HL-60 (cell line): ENCODE results near the gene PIP5K1B.

Experiments
- DNase-seq, 2 experiments: peaks; one replicate each; pipeline ENCODE4 v3.0.0-alpha.2; 2010 to 2020; ENCODE audit warnings: low read depth in 1 of 2, low spot score in 1 of 2
- H3K27ac ChIP-seq: fragments of 250-450 bp; sonication (Bioruptor Pico); replicated peaks from 2 replicates; pipeline ENCODE4 v1.5.1; 2020; ENCODE audit warnings: mild to moderate bottlenecking, moderate library complexity
- H3K27me3 ChIP-seq: fragments of 250-450 bp; sonication (Bioruptor Pico); 2 replicates; pipeline ENCODE4 v1.5.1; 2021; ENCODE audit warnings: mild to moderate bottlenecking, moderate library complexity; ENCODE audit not compliant: insufficient read depth, poor library complexity, severe bottlenecking
- H3K4me3 ChIP-seq: replicated peaks from 2 replicates; pipeline ENCODE4 v1.5.1; 2011; ENCODE audit warnings: mild to moderate bottlenecking, control low read depth, low read length; ENCODE audit not compliant: insufficient read depth
- CTCF ChIP-seq: IDR thresholded peaks from one replicate; pipeline ENCODE4 v1.5.1; 2011; ENCODE audit warnings: low read length, control low read depth, inconsistent platforms; ENCODE audit not compliant: insufficient read depth
- GABPA ChIP-seq: IDR thresholded peaks from 2 replicates; pipeline ENCODE4 v1.6.1; 2012; ENCODE audit warnings: low read depth
- POLR2AphosphoS5 ChIP-seq: IDR thresholded peaks from 2 replicates; pipeline ENCODE4 v1.6.1; 2012; ENCODE audit warnings: low read depth
- REST ChIP-seq: IDR thresholded peaks from 2 replicates; pipeline ENCODE4 v1.6.1; 2012; ENCODE audit warnings: low read depth; ENCODE audit not compliant: insufficient replicate concordance
- SPI1 ChIP-seq: IDR thresholded peaks from 2 replicates; pipeline ENCODE4 v1.6.1; 2012; ENCODE audit warnings: low read depth, mild to moderate bottlenecking, borderline replicate concordance

PIP5K1B gene

DNA sequence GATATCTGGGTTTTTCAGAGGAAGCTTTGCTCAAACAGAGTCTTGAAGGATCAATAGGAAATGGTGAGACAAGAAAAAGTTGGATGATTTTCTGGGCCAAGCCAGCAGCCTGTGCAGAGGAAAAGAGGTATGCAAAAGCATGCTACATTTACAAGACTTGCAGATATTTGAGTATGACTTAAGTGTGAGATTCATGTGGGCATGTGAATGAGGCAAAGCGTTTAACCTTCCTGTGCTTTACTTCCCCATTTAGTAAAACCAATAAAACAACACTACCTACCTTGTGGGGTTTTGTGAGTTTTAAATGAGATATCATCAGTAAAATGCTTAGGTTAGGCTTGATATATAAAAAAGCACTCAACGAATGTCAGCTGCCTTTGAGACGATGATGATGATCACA is 58.1 kb downstream of the PIP5K1B start:
- TF ChIP-seq CTCF = no peak
- no peak for TF ChIP-seq REST
- no peak for TF ChIP-seq GABPA
- TF ChIP-seq SPI1 = no peak
- no peak for TF ChIP-seq POLR2AphosphoS5
- no peaks in the 10 kb centered on the region for H3K27me3 ChIP-seq
- no peak overlapping the region for H3K27ac ChIP-seq
- DNase-seq = no peak
- H3K4me3 ChIP-seq = no peak overlapping the region

DNA sequence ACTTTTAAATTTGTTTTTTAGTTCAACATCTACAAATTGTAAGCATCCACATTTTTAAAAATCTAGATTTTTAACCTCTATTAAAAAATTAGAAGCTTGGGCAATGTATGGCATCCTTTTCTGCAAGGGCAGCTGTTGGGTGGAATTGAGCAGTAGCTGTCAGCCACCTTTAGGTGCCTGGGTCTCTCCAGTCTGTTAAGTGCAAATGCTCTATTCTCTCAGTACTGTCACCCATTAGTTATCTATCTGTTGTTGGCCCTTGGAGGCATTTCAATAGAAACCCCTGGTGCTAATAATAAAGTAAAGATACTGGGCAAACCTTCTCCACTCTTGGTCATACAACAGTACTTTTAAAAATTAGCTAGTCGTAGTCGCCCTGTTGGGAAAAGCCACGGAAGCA is 63.6 kb downstream of the PIP5K1B start:
- no peak for DNase-seq
- no peaks in the 10 kb centered on the region for H3K27me3 ChIP-seq
- no peak for TF ChIP-seq SPI1
- TF ChIP-seq POLR2AphosphoS5 = no peak
- TF ChIP-seq REST = no peak
- no peak overlapping the region for H3K4me3 ChIP-seq
- no peak overlapping the region for H3K27ac ChIP-seq

DNA sequence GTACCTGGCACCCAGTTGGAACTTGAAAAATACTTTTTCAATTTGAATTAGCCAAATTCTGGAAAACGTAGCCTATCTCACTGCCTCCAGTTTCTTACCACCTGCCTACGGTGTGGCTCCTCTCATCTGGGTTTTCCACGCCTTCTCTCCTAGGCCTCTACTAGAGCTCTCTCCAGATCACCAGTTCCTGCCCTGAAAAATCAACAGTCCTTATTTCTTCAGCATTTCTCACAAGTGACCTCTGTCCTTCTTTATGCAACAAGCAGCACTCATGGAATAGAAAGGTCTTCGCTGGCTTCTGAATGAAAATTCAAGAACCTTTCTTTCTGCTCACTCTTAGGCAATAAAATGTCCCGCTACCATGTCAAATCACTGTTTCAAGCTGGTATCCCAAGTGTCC is 64.8 kb downstream of the PIP5K1B start:
- no peak overlapping the region for H3K27ac ChIP-seq
- no peak overlapping the region for H3K4me3 ChIP-seq
- no peaks in the 10 kb centered on the region for H3K27me3 ChIP-seq
- TF ChIP-seq POLR2AphosphoS5 = no peak
- TF ChIP-seq REST = no peak
- no peak for TF ChIP-seq GABPA
- no peak for TF ChIP-seq CTCF
- no peak for DNase-seq

DNA sequence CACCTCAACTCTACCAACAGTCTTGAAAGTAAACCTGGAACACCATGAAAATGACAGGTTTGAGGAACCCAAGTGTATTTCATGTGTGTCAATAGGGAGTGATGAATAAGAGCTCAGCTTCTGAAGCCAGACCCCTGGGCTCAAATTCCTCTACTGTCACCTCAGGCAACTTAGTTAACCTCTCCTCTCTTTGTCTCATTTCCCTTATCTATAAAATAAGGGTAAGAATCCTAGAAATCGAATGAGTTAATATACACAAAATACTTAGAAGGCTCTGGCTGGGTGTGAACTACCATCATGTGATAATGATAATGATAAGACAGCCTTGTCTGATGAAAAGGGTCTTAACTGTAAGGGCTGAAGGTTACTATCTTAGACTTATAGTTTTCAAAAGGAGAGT is 66.3 kb downstream of the PIP5K1B start:
- DNase-seq = no peak
- TF ChIP-seq SPI1 = no peak
- Histone ChIP-seq H3K4me3 (no peak overlapping the region), H3K27ac (no peak overlapping the region), H3K27me3 (no peaks in the 10 kb centered on the region)
